ENCODE data around the gene S100A3. TPM values are rescaled to one million over a fixed set of nuclear protein-coding genes. Genes with fewer than 3 reads are reported as not detected.

Gene S100A3, protein sequence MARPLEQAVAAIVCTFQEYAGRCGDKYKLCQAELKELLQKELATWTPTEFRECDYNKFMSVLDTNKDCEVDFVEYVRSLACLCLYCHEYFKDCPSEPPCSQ
- 85.7 and 90.0 TPM in 2 replicates for total RNA-seq (2022)
- percentile 99 among the genes with signal in this experiment for Bru-seq, nascent RNA
- percentile 98 among the genes with signal in this experiment for BruChase-seq, experiment 1, labeled RNA remaining after a 6-hour chase
- BruChase-seq, experiment 2, labeled RNA remaining after a 2-hour chase: percentile 99 among the genes with signal in this experiment
- long read RNA-seq, partial matches to known transcripts: 20 of 33 reads
- long read RNA-seq, other reads (novel, unspliced or antisense): 6 of 33 reads

DNA sequence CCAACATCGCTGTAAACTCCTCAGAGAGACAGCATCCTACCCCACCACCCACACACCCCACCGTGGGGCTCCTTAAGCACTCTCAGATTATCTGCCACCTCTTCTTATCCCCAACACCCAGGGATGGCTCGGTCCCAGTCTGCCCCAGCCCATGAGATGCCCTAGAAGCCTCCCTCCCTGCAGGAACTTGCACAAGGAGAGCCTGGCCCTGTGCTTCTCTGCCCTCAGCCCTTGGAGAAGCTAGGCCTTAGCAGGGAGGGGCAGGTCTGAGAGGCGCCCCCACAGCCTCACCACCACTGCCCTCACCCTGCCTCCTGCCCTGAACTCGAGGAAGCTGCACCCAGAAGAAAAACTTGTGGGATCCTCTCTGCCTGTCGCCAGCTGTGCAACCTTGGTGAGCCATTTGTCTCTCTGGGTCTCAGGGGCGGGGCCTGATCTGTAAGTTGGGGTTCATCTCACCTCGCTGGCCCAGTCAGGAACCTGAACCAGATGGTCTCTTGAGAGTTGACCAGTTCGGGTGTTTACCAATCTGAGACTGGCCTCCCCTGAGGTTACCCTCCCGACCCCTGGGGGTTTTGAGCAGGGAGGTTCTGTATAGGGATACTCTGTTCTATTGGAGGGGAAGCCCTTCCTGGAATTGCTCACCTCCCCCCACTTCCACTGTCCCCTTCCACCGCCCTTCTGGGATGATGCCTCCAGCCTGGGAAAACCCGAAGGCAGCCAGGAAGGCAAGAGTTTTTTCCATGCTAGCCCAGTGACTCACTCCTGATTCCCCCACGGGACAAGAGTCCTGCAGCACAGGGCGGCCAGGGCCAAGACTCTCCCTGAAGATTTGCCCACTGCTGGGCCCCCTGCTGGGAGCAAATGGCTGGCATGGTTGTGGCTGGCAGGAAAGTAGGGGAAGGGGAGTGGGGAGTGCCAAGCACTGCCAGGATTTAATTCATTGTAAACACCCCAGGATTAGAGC lies at the start of gene S100A3:
Gene S100A3, minus strand, starts transcription at position 537 of the 967 bp plus-strand sequence. CDS start 773 bp downstream, outside the sequence.
- CTCF ChIA-PET: interaction anchor here (1.1 to 13.1 kb wide), 9 partner anchors 10 to 40 kb away, joined by 3 to 146 read pairs (median 7); partner anchors contain the start of gene S100A6
- TF ChIP-seq, protein P1, sequence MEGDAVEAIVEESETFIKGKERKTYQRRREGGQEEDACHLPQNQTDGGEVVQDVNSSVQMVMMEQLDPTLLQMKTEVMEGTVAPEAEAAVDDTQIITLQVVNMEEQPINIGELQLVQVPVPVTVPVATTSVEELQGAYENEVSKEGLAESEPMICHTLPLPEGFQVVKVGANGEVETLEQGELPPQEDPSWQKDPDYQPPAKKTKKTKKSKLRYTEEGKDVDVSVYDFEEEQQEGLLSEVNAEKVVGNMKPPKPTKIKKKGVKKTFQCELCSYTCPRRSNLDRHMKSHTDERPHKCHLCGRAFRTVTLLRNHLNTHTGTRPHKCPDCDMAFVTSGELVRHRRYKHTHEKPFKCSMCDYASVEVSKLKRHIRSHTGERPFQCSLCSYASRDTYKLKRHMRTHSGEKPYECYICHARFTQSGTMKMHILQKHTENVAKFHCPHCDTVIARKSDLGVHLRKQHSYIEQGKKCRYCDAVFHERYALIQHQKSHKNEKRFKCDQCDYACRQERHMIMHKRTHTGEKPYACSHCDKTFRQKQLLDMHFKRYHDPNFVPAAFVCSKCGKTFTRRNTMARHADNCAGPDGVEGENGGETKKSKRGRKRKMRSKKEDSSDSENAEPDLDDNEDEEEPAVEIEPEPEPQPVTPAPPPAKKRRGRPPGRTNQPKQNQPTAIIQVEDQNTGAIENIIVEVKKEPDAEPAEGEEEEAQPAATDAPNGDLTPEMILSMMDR (IDR thresholded peaks at IDR 0.05; ENCODE audit: unreplicated experiment): no peak
- Mint-ChIP-seq H3K4me3 (ENCODE audit: unreplicated experiment) (peak within 1 kb of the TSS; percentile 37), H3K36me3 (ENCODE audit: insufficient read depth, unreplicated experiment) (peaks cover 22% of the 10 kb centered on the region), H3K4me1 (ENCODE audit: insufficient read depth, unreplicated experiment) (peaks cover 56% of the 10 kb centered on the region), H3K27me3 (ENCODE audit: insufficient read depth, unreplicated experiment) (no peaks in the 10 kb centered on the region), H3K9me3 (ENCODE audit: unreplicated experiment) (no peaks in the 10 kb centered on the region), H3K27ac (ENCODE audit: low read depth, unreplicated experiment) (peak within 1 kb of the TSS; percentile 50)
- POLR2A ChIA-PET: interaction anchor here (0.8 to 36.1 kb wide), 8 partner anchors 6 to 93 kb away, joined by 3 to 2106 read pairs (median 12); partner anchors contain the start of genes S100A16, S100A2, S100A3 and S100A4
- BruUV-seq (replicated peaks): no TSS peak
- intact Hi-C loops (cut with micrococcal nuclease): loop anchor here (1.0 to 2.0 kb wide), 2 partner anchors 16 to 22 kb away; partner anchors contain the start of gene S100A2
- DNase-seq (ENCODE audit: unreplicated experiment): peak; percentile 98

DNA sequence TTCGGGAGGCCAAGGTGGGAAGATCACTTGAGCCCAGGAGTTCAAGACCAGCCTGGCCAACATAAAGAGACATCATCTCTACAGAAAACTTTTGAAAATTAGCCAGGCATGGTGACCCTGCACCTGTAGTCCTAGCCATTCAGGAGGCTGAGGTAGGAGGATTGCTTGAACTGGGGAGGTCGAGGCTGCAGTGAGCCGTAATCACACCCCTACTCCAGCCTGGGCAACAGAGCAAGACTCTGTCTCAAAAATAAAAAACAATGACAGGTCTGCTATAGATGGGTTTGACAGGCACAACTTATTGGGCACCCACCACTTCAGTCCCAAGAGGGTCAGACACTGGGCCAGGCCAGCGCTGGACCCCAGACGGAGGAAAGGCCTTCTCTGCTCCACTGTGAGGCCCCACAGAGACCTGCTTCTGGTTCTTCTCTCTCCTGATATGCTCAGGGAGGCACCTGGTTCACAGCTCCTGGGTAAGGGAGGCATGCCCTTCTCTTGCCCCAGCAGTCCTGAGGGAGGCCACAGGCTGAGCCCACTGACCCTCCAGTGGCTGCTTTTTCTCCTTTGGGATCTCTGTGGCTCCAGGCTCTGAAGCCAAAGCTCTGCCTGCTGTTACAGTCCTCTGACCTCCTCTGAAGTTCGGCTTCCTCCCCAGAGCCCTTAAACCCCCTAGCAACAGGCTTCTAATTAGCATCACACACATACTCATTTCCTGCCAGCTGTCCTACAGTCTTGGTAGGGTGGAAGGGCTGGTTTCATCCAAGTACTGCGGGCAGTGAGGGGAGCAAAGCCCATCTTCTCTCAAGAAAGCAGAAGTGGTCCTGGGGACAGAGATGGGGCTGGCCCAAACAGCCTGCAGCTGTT lies 49.5 kb upstream of the S100A3 start:
- BruUV-seq (replicated peaks): no TSS peak
- TF ChIP-seq, protein P1 (IDR thresholded peaks at IDR 0.05; ENCODE audit: unreplicated experiment): no peak
- Mint-ChIP-seq H3K27ac (ENCODE audit: low read depth, unreplicated experiment) (peak overlapping the region; percentile 14), H3K36me3 (ENCODE audit: insufficient read depth, unreplicated experiment) (peaks cover 33% of the 10 kb centered on the region), H3K4me1 (ENCODE audit: insufficient read depth, unreplicated experiment) (peaks cover 12% of the 10 kb centered on the region), H3K27me3 (ENCODE audit: insufficient read depth, unreplicated experiment) (no peaks in the 10 kb centered on the region), H3K4me3 (ENCODE audit: unreplicated experiment) (no peak overlapping the region), H3K9me3 (ENCODE audit: unreplicated experiment) (no peaks in the 10 kb centered on the region)
- intact Hi-C loops (cut with micrococcal nuclease): no loop called here
- ChIA-PET CTCF (interaction anchor here (0.6 to 1.2 kb wide), 6 partner anchors 26 to 246 kb away, joined by 3 to 6 read pairs (median 3); partner anchors contain the start of genes S100A1 and S100A13), POLR2A (interaction anchor here (0.7 to 6.2 kb wide), 12 partner anchors 10 to 92 kb away, joined by 3 to 74 read pairs (median 5); partner anchors contain the start of genes CHTOP, S100A1, S100A13 and S100A14)
- no peak for DNase-seq (ENCODE audit: unreplicated experiment)

DNA sequence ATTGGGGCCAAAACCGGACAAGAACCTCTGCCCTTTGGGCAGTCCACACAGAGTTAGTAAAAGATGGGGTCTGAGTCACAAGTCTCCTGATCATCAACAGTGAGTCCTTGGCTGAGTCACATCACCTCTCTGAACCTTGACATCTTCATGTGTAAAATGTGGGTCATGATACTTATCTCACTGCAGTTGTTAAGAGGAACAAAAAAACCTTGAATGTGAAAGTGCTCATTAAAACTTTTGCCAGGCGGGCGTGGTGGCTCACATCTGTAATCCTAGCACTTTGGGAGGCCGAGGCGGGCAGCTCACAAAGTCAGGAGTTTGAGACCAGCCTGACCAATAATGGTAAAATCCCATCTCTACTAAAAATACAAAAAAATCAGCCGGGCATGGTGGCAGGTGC lies 48.1 kb upstream of the S100A3 start:
- intact Hi-C loops (cut with micrococcal nuclease): loop anchor here (2.0 kb wide), 1 partner anchor 14 kb away; no protein-coding TSS in a partner anchor
- H3K36me3 Mint-ChIP-seq (ENCODE audit: insufficient read depth, unreplicated experiment): peaks cover 33% of the 10 kb centered on the region
- POLR2A ChIA-PET: interaction anchor here (0.9 to 6.2 kb wide), 6 partner anchors 11 to 21 kb away, joined by 3 to 74 read pairs (median 6); partner anchors contain the start of genes S100A14 and S100A16
- peak; percentile 68 for DNase-seq (ENCODE audit: unreplicated experiment)
- peak overlapping the region; percentile 14 for H3K27ac Mint-ChIP-seq (ENCODE audit: low read depth, unreplicated experiment)
- H3K4me1 Mint-ChIP-seq (ENCODE audit: insufficient read depth, unreplicated experiment): peaks cover 12% of the 10 kb centered on the region
- CTCF ChIA-PET: interaction anchor here (0.9 kb wide), 1 partner anchor 11 kb away, joined by 3 read pairs; no protein-coding TSS in a partner anchor
- no peaks in the 10 kb centered on the region for H3K27me3 Mint-ChIP-seq (ENCODE audit: insufficient read depth, unreplicated experiment)
- H3K4me3 Mint-ChIP-seq (ENCODE audit: unreplicated experiment): no peak overlapping the region
- no peaks in the 10 kb centered on the region for H3K9me3 Mint-ChIP-seq (ENCODE audit: unreplicated experiment)
- no TSS peak for BruUV-seq (replicated peaks)
- TF ChIP-seq, protein P1 (IDR thresholded peaks at IDR 0.05; ENCODE audit: unreplicated experiment): no peak

Measured in MCF 10A (cell line).